Breast epithelium (tissue), 4 donors: ENCODE results near the gene SREK1. TPM values are rescaled to one million over a fixed set of nuclear protein-coding genes. Genes with fewer than 3 reads are reported as not detected.

Source experiments
- DNase-seq, 2 donors: peaks; one replicate each; pipeline ENCODE4 v3.0.0-alpha.2; 2019; ENCODE audit warnings: low spot score in 2 of 2
- H3K27ac ChIP-seq, 2 donors: fragments of 200-600 bp; sonication (generic) in 1 of 2; one replicate each; pipeline ENCODE4 v1.5.1; 2016 to 2019; ENCODE audit warnings: mild to moderate bottlenecking in 1 of 2
- H3K27me3 ChIP-seq, 2 donors: fragments of 200-600 bp; sonication (generic) in 1 of 2; one replicate each; pipeline versions ENCODE4 v1.5.1 to v1.6.0; 2017 to 2019; ENCODE audit warnings: control low read depth in 1 of 2, mild to moderate bottlenecking in 1 of 2
- H3K36me3 ChIP-seq: fragments of 200-600 bp; one replicate; pipeline ENCODE4 v1.5.1; 2019
- H3K4me1 ChIP-seq, 2 donors: fragments of 200-600 bp; sonication (generic); one replicate each; pipeline ENCODE4 v1.5.1; 2016 to 2019; ENCODE audit warnings: control low read depth in 1 of 2
- H3K4me3 ChIP-seq, 3 donors: fragments of 200-600 bp; sonication (generic); 1 replicate in 2 of 3; 2 replicates in 1 of 3; pipeline ENCODE4 v1.5.1; 2016 to 2019; ENCODE audit warnings: mild to moderate bottlenecking in 3 of 3, moderate library complexity in 2 of 3
- H3K9me3 ChIP-seq, 2 donors: fragments of 200-600 bp; sonication (generic) in 1 of 2; one replicate each; pipeline ENCODE4 v1.5.1; 2016 to 2019; ENCODE audit warnings: control low read depth in 1 of 2
- CTCF ChIP-seq, 3 donors: fragments of 450-650 bp; IDR thresholded peaks; one replicate each; pipeline ENCODE4 v1.5.1; 2016 to 2017; ENCODE audit warnings: antibody characterized with exemption in 3 of 3, mild to moderate bottlenecking in 3 of 3, moderate library complexity in 3 of 3
- POLR2A ChIP-seq: fragments of 450-650 bp; IDR thresholded peaks from one replicate; pipeline ENCODE4 v1.6.1; 2016; ENCODE audit warnings: antibody characterized with exemption, mild to moderate bottlenecking, moderate library complexity
- POLR2AphosphoS5 ChIP-seq, 3 donors: sonication (generic); formaldehyde crosslinking; IDR thresholded peaks; one replicate each; pipeline ENCODE4 v1.6.1; 2017; ENCODE audit warnings: antibody characterized with exemption in 3 of 3
- intact Hi-C: fragments of 100-400 bp; cut with DNase I; formaldehyde crosslinking; loops from one replicate; pipeline ENCODE4 v1.15.1; 2023; ENCODE audit warnings: low total_unique reads
- total RNA-seq, 3 donors: library from RNA; depleted of rRNA; stranded (reverse); fragments of >200 nt; gene quantifications; one replicate each; pipeline ENCODE4 v1.1.0, GENCODE V29; 2016

SREK1 gene
- total RNA-seq, 3 donors from 2014 or later: 91.2 to 170 (median 123) TPM

- DNase-seq: no peak
- no peaks in the 10 kb centered on the region for H3K36me3 ChIP-seq
- peak overlapping the region; percentile 62 to 89 (median 78) for H3K4me3 ChIP-seq
- no peak for TF ChIP-seq POLR2AphosphoS5 (IDR thresholded peaks at IDR 0.05)
- no peak for TF ChIP-seq POLR2A
- TF ChIP-seq CTCF (IDR thresholded peaks at IDR 0.05): no peak
- H3K4me1 ChIP-seq: peaks cover 0 to 9% of the 10 kb centered on the region in 2 donors
- peak overlapping the region; percentile 10 to 99 for H3K27ac ChIP-seq
- intact Hi-C loops: no loop called here
- no peaks in the 10 kb centered on the region for H3K9me3 ChIP-seq
- H3K27me3 ChIP-seq: no peaks in the 10 kb centered on the region
Measured at GRCh38 chr5:66145737-66146136, 1.6 kb downstream of the SREK1 start.

- Histone ChIP-seq H3K9me3 (no peaks in the 10 kb centered on the region), H3K36me3 (no peaks in the 10 kb centered on the region), H3K4me1 (peaks cover 0 to 9% of the 10 kb centered on the region in 2 donors), H3K4me3 (no peak overlapping the region), H3K27ac (no peak overlapping the region), H3K27me3 (no peaks in the 10 kb centered on the region)
- TF ChIP-seq CTCF (IDR thresholded peaks at IDR 0.05) (no peak), POLR2A (no peak), POLR2AphosphoS5 (IDR thresholded peaks at IDR 0.05) (no peak)
- intact Hi-C loops: no loop called here
- DNase-seq: no peak
Measured at GRCh38 chr5:66149950-66150349, 5.8 kb downstream of the SREK1 start.

GRCh38 chr5:66151030-66151429 is 6.9 kb downstream of the SREK1 start:
- H3K4me1 ChIP-seq: peaks cover 0 to 9% of the 10 kb centered on the region in 2 donors
- no peaks in the 10 kb centered on the region for H3K36me3 ChIP-seq
- no peak overlapping the region for H3K27ac ChIP-seq
- TF ChIP-seq POLR2A (no peak), POLR2AphosphoS5 (IDR thresholded peaks at IDR 0.05) (no peak), CTCF (IDR thresholded peaks at IDR 0.05) (no peak)
- intact Hi-C loops: no loop called here
- no peak for DNase-seq
- no peaks in the 10 kb centered on the region for H3K9me3 ChIP-seq
- H3K4me3 ChIP-seq: no peak overlapping the region
- no peaks in the 10 kb centered on the region for H3K27me3 ChIP-seq

GRCh38 chr5:66151491-66151890 is 7.4 kb downstream of the SREK1 start:
- Histone ChIP-seq H3K27ac (no peak overlapping the region), H3K27me3 (no peaks in the 10 kb centered on the region), H3K36me3 (no peaks in the 10 kb centered on the region), H3K9me3 (no peaks in the 10 kb centered on the region), H3K4me1 (peaks cover 0 to 9% of the 10 kb centered on the region in 2 donors), H3K4me3 (no peak overlapping the region)
- intact Hi-C loops: no loop called here
- DNase-seq: no peak
- TF ChIP-seq POLR2AphosphoS5 (IDR thresholded peaks at IDR 0.05): no peak
- TF ChIP-seq CTCF (IDR thresholded peaks at IDR 0.05): no peak

- intact Hi-C loops: no loop called here
- Histone ChIP-seq H3K27me3 (no peaks in the 10 kb centered on the region), H3K27ac (no peak overlapping the region), H3K4me1 (no peaks in the 10 kb centered on the region), H3K4me3 (no peak overlapping the region), H3K36me3 (peaks cover 3% of the 10 kb centered on the region), H3K9me3 (no peaks in the 10 kb centered on the region)
- DNase-seq: no peak
- TF ChIP-seq POLR2A (no peak), CTCF (IDR thresholded peaks at IDR 0.05) (no peak), POLR2AphosphoS5 (IDR thresholded peaks at IDR 0.05) (no peak)
Measured at GRCh38 chr5:66157046-66157445, 12.9 kb downstream of the SREK1 start.
